Activated CD4-positive, alpha-beta T cell treated with anti-CD3 and anti-CD28 coated beads, Interleukin-2, amount 10 ng/mL, durations not matched to agents 24 days and 14 days (primary cell): Measurements from ENCODE around the gene ASPHD1. TPM values are rescaled to one million over a fixed set of nuclear protein-coding genes. Genes with fewer than 3 reads are reported as not detected.
A peak's percentile ranks its signal among the peaks of the same experiment; 100 is the strongest.
"Not testable (repeated sequence)": the region's sequence is repeated elsewhere in the genome, so short reads cannot be mapped to it uniquely, and the experiment has no call there.

Experiments
- DNase-seq: peaks from one replicate; pipeline ENCODE4 v3.0.0; 2022
- H3K27ac Mint-ChIP-seq: one replicate; pipeline ENCODE4 v1.8.0; 2022; ENCODE audit warnings: mild to moderate bottlenecking, mixed read lengths
- H3K27me3 Mint-ChIP-seq: one replicate; pipeline ENCODE4 v1.8.0; 2022; ENCODE audit warnings: mixed read lengths
- H3K36me3 Mint-ChIP-seq: one replicate; pipeline ENCODE4 v1.8.0; 2022; ENCODE audit warnings: low read depth, mild to moderate bottlenecking, mixed read lengths
- H3K4me1 Mint-ChIP-seq: one replicate; pipeline ENCODE4 v1.8.0; 2021; ENCODE audit warnings: mixed read lengths
- H3K4me3 Mint-ChIP-seq: one replicate; pipeline ENCODE4 v1.8.0; 2022; ENCODE audit warnings: mild to moderate bottlenecking, moderate library complexity, mixed read lengths
- H3K9me3 Mint-ChIP-seq: one replicate; pipeline ENCODE4 v1.8.0; 2021; ENCODE audit warnings: mixed read lengths
- intact Hi-C: fragments of 100-400 bp; cut with micrococcal nuclease; formaldehyde crosslinking; loops from one replicate; pipeline ENCODE4 v1.15.1; 2023
- total RNA-seq: library from RNA; stranded (reverse); gene quantifications from 2 replicates; pipeline ENCODE4 v1.2.3, GENCODE V29; 2022

The ASPHD1 gene
- total RNA-seq, 1 donor from 2014 or later: 4.8 TPM

DNA sequence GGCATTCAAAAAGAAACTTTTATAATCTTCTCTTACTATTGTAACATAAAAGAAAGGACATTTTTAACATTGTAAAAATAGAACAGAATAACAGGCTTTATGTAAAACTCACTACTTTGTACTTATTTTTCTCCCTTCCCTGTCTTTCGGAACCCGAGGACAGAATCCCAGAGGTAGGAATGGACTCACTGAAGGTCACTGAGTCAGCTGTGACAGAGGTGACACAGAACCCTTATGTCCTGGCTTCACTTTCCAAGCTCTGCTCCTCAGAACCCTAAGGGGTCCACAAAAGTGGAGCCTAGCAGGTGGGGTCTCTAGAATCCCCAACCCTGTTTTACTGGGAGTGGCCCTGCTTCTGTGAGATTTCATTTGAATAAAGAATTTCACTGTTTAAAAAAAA is 22.0 kb downstream of the ASPHD1 start:
- Mint-ChIP-seq H3K27me3 (no peaks in the 10 kb centered on the region), H3K4me3 (no peak overlapping the region), H3K9me3 (no peaks in the 10 kb centered on the region), H3K27ac (no peak overlapping the region), H3K4me1 (peaks cover 33% of the 10 kb centered on the region), H3K36me3 (peaks cover 43% of the 10 kb centered on the region)
- no peak for DNase-seq
- intact Hi-C loops: loop anchor here (10.0 kb wide), 1 partner anchor 118 kb away; the partner anchor contains the start of gene MAZ

DNA sequence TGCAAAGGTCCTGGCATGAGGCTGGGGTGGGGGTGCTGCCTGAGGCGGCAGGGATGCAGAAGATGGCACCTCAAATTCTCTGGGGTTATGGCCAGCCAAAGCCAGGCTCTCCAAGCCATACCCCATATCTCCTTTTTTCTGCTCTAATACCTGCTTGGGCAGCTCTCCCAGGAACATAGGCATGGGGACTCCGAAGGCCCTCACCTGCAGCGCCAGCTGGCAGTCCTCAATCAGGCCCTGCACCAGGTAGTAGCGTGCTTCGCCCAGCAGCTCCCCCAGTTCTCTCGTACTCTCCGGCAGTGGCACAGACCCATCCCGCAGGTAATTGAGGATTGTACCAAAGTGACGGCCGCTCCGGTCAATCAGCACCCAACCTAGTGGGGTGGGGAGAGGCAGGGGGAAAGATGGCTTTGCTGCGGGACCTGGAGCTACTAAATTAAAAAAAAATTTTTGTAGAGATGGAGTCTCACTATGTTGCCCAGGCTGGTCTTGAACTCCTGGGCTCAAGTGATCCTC is 22.8 kb downstream of the ASPHD1 start:
- H3K27ac Mint-ChIP-seq: no peak overlapping the region
- H3K36me3 Mint-ChIP-seq: peaks cover 42% of the 10 kb centered on the region
- intact Hi-C loops: loop anchor here (10.0 kb wide), 1 partner anchor 118 kb away; the partner anchor contains the start of gene MAZ
- no peaks in the 10 kb centered on the region for H3K27me3 Mint-ChIP-seq
- peaks cover 37% of the 10 kb centered on the region for H3K4me1 Mint-ChIP-seq
- H3K9me3 Mint-ChIP-seq: no peaks in the 10 kb centered on the region
- no peak for DNase-seq
- no peak overlapping the region for H3K4me3 Mint-ChIP-seq

DNA sequence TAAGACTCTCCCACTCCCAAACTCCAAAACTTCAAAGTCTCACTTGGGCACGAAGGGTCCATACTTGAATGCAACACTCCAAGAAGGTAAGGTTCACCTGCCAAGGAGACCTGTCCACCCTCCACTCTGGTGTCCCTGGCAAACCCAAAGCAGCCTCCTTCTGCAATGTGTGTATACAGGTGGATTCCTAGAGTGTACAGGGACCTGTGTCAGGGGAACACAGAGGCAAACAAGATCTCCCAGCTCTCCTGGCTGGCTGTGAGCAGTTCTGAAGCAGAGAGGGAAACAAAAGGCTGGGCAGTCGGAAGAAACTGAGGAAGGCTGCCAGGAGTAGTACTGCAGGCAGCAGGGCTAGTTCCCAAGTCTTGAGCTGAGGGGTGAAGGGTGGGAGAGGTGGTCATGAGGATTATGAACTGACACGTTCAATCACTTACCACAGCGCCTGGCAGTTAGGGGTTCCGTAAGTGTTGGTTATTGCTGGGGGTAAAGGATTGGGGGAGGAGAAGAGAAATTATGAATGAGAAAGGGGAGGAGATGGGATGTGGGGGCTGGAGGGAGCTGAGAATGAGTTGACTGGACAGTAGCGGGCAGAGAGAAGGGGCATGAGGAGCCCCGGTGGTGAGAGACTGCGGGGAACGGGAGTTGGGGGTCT is 24.9 kb downstream of the ASPHD1 start:
- Mint-ChIP-seq H3K4me1 (peaks cover 37% of the 10 kb centered on the region), H3K27me3 (no peaks in the 10 kb centered on the region), H3K9me3 (no peaks in the 10 kb centered on the region), H3K4me3 (peak overlapping the region; percentile 91), H3K36me3 (peaks cover 32% of the 10 kb centered on the region), H3K27ac (peak overlapping the region; percentile 90)
- DNase-seq: peak; percentile 65
- intact Hi-C loops: loop anchor here (1.0 to 10.0 kb wide), 2 partner anchors 36 to 120 kb away; partner anchors contain the start of gene MAZ

DNA sequence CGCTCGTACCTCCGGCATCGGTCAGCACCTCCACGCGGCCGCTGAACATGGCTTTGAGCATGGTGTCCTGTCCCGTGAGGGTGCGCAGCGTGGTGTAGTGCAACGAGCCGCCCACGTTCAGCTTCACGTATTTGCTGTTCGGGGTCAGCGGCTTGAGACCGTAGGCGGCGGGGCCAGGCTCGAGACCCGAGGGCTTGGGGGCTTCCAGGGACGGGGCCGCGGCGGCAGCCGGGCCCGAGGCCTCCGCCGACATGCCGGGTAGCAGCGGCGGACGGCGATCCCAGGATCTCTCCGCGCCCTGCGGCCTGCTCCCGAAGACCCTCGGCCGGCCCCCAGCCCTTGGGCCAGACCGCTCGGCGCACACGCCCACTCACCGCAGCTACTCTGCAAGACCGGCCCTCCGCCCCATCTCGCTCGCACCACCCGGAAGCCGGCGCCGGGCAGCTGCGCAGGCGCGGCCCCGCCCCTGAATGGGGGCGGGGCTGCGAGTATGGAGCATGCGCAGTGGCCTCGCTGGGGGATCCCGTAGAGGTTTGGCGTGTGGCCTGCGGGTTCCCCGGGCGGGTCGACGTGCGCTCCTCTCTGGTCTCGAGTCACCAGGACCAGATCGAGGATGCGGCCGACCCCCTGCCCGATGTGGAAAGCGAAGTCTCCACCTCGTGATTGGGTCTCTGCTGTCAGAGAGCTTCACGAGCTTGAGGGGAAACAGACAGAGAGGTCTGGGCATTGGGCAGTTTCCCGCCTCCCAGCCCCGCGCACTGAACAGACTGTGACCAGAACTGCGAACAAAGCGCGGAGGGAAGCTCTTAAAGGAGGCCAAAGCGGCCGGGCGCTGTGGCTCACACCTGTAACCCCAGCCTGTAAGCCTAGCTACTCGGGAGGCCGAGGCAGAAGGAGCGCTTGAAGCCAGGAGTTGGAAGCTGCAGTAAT is 25.8 kb downstream of the ASPHD1 start, which contains the start of gene KCTD13:
KCTD13 (minus strand) TSS at position 446 of the 930 bp plus-strand sequence; CDS start at position 253, 193 bp downstream.
- Mint-ChIP-seq H3K4me3 (peak within 1 kb of the TSS; percentile 91), H3K9me3 (no peaks in the 10 kb centered on the region), H3K27me3 (no peaks in the 10 kb centered on the region), H3K36me3 (peaks cover 24% of the 10 kb centered on the region), H3K4me1 (peaks cover 34% of the 10 kb centered on the region), H3K27ac (peak within 1 kb of the TSS; percentile 95)
- peak; percentile 99 for DNase-seq
- intact Hi-C loops: loop anchor here (1.0 to 10.0 kb wide), 6 partner anchors 26 to 121 kb away; partner anchors contain the start of genes ASPHD1, CDIPT, INO80E and MAZ

DNA sequence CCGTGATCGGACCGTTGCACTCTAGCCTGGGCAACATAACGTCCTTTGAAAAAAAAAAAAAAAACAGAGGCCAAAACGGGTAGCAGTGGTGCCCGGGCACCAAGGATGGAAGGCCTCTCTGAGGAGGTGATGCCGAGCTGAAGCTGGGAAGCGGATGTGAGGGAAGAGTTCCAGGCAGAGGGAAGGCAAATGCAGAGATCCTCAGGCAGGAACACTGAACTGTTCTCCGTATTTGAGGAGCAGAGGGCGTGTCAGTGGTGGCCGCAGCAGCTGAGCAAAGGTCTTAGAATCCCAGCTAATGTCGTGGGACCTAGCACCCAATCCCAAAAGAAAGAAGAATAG is 26.4 kb downstream of the ASPHD1 start:
- Mint-ChIP-seq H3K4me1 (peaks cover 33% of the 10 kb centered on the region), H3K9me3 (no peaks in the 10 kb centered on the region), H3K27me3 (no peaks in the 10 kb centered on the region)

DNA sequence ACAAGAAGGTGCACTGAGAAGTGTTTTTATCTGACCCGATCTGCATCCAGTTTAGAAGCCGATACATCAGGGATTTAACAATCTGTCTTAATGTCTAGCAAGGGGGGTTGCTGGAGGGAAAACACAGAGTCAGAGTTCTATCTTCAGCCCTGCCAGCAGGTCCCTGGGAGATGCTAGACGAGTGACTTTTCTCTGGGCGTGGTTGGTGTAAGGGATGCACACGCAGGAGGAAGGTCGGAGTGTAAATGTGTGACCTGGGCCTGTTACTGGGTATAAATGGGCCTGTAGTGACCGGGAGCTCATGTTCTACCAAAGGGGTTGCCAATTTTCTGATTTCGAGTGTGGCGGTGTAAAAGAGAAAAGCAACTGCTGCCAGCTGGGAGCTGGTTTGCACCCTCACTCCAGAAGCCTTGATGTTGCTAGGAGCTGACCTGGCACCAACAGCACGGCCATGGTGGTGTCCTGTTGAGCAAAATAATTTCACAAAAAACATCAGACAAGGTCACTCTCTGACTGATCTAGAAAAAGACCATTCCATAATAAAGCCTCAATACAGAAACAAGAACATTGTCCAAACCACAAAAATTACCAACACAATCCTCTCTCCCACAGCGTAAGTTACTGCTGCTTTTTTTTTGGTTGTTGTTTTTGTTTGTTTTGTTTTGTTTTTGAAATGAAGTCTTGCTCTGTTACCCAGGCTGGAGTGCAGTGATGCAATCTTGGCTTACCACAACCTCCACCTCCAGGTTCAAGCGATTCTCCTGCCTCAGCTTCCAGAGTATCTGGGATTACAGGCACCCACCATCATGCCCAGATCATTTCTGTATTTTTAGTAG is 27.0 kb downstream of the ASPHD1 start:
- Mint-ChIP-seq H3K9me3 (no peaks in the 10 kb centered on the region), H3K4me1 (peaks cover 33% of the 10 kb centered on the region), H3K36me3 (peaks cover 18% of the 10 kb centered on the region), H3K27me3 (peaks cover 2% of the 10 kb centered on the region), H3K4me3 (peak overlapping the region; percentile 91), H3K27ac (peak overlapping the region; percentile 95)
- intact Hi-C loops: loop anchor here (10.0 kb wide), 1 partner anchor 122 kb away; the partner anchor contains the start of gene MAZ
- DNase-seq: no peak

More for the DNA sequence above, 26.4 kb downstream of the ASPHD1 start:
- peak overlapping the region; percentile 95 for H3K27ac Mint-ChIP-seq
- H3K4me3 Mint-ChIP-seq: peak overlapping the region; percentile 91
- DNase-seq: peak; percentile 66
- intact Hi-C loops: loop anchor here (1.0 to 10.0 kb wide), 5 partner anchors 26 to 122 kb away; partner anchors contain the start of genes ASPHD1, CDIPT, INO80E and MAZ
- peaks cover 20% of the 10 kb centered on the region for H3K36me3 Mint-ChIP-seq

DNA sequence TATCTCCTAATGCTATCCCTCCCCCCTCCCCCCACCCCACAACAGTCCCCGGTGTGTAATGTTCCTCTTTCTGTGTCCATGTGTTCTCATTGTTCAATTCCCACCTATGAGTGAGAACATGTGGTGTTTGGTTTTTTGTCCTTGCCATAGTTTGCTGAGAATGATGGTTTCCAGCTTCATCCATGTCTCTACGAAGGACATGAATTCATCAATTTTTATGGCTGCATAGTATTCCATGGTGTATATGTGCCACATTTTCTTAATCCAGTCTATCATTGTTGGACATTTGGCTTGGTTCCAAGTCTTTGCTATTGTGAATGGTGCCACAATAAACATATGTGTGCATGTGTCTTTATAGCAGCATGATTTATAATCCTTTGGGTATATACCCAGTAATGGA is 31.5 kb downstream of the ASPHD1 start:
- H3K4me3 Mint-ChIP-seq, H3K9me3 Mint-ChIP-seq, H3K27ac Mint-ChIP-seq, intact Hi-C loops, H3K4me1 Mint-ChIP-seq, DNase-seq, H3K36me3 Mint-ChIP-seq: not testable (repeated sequence)
- H3K27me3 Mint-ChIP-seq: peaks cover 19% of the 10 kb centered on the region

DNA sequence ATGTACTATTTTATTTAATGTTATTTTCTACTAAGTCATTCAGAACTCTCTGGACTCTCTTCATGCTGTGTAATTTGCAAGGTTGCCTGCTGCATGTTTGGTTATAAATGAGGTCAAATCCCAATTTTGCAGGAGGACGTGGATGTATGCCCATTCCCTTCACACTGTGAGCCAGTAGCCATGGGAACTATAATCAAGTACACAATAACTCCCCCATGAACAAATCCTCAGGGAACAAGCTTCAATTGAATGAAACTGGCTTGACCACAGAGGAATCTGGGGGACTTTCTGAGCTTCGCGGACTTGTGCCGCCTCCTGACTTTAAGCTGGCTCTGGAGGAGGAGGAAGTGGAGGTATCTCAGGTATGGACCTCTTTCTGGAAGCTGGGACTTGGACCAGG is 40.4 kb downstream of the ASPHD1 start:
- intact Hi-C loops: no loop called here
- no peaks in the 10 kb centered on the region for H3K36me3 Mint-ChIP-seq
- peaks cover 21% of the 10 kb centered on the region for H3K27me3 Mint-ChIP-seq
- H3K4me3 Mint-ChIP-seq: no peak overlapping the region
- H3K9me3 Mint-ChIP-seq: no peaks in the 10 kb centered on the region
- no peak for DNase-seq
- peaks cover 5% of the 10 kb centered on the region for H3K4me1 Mint-ChIP-seq
- H3K27ac Mint-ChIP-seq: no peak overlapping the region

DNA sequence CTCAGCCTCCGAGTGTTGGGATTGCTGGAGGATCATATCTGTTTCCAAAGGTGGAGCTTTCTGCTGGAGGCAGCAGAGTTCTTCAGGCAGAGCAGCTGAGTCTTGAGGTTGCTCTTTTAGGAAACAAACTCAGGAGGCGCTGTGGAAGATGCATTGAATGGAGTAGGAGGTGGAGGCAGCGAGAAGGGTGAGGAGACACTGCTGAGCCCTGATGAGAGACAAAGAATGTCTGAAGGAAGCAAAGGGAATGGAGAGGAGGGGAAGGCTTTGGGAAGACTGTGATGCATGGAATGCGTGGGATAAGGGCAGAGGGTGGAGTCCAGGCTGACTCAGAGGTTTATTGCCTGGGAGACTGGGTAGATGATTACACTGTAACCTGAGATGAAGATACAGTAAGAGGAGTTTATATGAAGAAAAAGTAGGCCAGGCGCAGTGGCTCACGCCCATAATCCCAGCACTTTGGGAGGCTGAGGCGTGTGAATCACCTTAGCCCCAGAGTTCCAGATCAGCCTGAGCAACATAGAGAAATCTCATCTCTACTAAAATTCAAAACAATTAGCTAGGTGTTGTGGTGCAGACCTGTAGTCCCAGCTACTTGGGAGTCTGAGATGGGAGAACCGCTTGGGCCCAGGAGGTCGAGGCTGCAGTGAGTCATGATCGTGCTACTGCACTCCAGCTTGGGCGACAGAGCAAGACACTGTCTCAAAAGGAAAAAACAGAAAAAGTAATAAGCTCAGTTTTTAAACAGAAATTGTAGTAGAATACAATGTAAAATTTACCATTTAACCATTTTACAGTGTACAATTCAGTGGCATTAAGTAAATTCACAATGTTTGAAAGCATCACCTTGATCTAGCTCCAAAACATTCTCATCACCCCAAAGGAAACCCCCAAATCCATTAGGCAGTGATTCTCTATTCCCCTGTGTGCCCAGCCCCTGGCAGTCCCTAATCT is 43.8 kb downstream of the ASPHD1 start:
- Mint-ChIP-seq H3K27ac (no peak overlapping the region), H3K4me1 (peaks cover 5% of the 10 kb centered on the region), H3K27me3 (peaks cover 15% of the 10 kb centered on the region), H3K36me3 (no peaks in the 10 kb centered on the region), H3K9me3 (no peaks in the 10 kb centered on the region), H3K4me3 (no peak overlapping the region)
- no peak for DNase-seq
- intact Hi-C loops: no loop called here

DNA sequence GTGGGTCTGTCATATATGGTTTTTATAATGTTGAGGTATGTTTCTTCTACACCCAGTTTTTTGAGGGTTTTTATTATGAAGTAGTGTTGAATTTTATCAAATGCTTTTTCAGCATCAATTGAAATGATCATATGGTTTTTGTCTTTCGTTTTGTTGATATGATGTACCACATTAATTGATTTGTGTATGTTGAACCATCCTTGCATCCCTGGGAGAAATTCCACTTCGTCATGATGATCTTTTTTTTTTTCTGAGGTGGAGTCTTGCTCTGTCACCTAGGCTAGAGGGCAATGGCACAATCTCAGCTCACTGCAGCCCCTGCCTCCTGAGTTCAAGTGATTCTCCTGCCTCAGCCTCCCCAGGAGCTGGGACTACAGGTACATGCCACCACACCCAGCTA is 47.6 kb downstream of the ASPHD1 start:
- Mint-ChIP-seq H3K36me3 (no peaks in the 10 kb centered on the region), H3K4me3 (no peak overlapping the region), H3K4me1 (peaks cover 4% of the 10 kb centered on the region)

DNA sequence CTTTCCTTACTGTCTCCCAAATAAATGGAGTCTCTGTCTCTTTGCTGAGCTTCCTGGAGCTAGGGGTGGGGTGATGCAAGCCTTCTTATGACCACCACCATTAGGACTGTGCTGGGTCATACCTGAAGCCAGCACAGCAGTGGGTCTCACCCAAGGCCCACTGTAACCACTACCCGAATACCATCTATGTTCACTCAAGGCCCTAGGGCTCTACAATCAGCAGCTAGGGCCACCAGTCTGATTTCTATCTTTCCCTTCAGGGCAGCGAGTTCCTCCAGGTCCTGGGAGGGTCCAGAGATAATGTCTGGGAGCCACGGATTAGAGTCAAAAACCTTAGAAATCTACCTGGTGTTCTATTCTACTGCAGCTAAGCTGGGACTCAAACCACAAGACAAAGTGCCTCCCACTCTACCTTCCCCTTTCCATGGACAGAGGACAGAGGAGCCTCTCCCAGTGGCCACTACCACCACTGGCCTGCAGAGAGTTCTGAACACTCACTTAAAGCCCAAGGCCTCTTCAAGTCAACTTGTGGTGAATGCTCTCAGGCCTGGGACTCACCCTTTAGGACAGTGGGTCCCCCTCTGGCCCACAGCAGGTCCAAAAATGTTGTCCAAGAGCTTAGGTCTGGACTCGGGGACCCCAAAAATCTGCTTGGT is 50.6 kb downstream of the ASPHD1 start:
- H3K4me1 Mint-ChIP-seq: no peaks in the 10 kb centered on the region
- no peak overlapping the region for H3K4me3 Mint-ChIP-seq
- peaks cover 3% of the 10 kb centered on the region for H3K9me3 Mint-ChIP-seq
- no peaks in the 10 kb centered on the region for H3K36me3 Mint-ChIP-seq
- H3K27me3 Mint-ChIP-seq: peaks cover 5% of the 10 kb centered on the region
- H3K27ac Mint-ChIP-seq: no peak overlapping the region
- intact Hi-C loops: no loop called here
- no peak for DNase-seq

More for the DNA sequence above, 47.6 kb downstream of the ASPHD1 start:
- H3K27ac Mint-ChIP-seq: no peak overlapping the region
- peaks cover 6% of the 10 kb centered on the region for H3K27me3 Mint-ChIP-seq
- intact Hi-C loops: no loop called here
- DNase-seq: no peak
- H3K9me3 Mint-ChIP-seq: peaks cover 3% of the 10 kb centered on the region
